HEK293T (cell line): ENCODE results near the gene ANKRD34A.

Source experiments
- CTCF ChIA-PET: fragments of 350-600 bp; formaldehyde crosslinking; extraction: SDS; loops from one replicate; lab custom pipeline; 2021; ENCODE audit warnings: antibody characterized with exemption, inconsistent platforms; lab: Yijun Ruan, JAX
- POLR2A ChIA-PET: fragments of 350-600 bp; formaldehyde crosslinking; extraction: SDS; loops from one replicate; lab custom pipeline; 2020; ENCODE audit warnings: antibody characterized with exemption, inconsistent platforms; lab: Yijun Ruan, JAX
- DNase-seq: peaks from one replicate; pipeline ENCODE4 v3.0.0; 2012; ENCODE audit warnings: mixed read lengths; ENCODE audit errors: extremely low spot score
- ARNT ChIP-seq: fragments of 450-650 bp; IDR thresholded peaks from 2 replicates; pipeline ENCODE4 v1.6.1; 2017; ENCODE audit warnings: mild to moderate bottlenecking
- BHLHE40 ChIP-seq: fragments of 450-650 bp; IDR thresholded peaks from 2 replicates; pipeline ENCODE4 v1.6.1; 2016; ENCODE audit warnings: mild to moderate bottlenecking, moderate library complexity, borderline replicate concordance
- CTBP1 ChIP-seq: fragments of 450-650 bp; IDR thresholded peaks from 2 replicates; pipeline ENCODE4 v1.6.1; 2016; ENCODE audit warnings: borderline replicate concordance
- ELF4 ChIP-seq: fragments of 450-650 bp; IDR thresholded peaks from 2 replicates; pipeline ENCODE4 v1.6.1; 2017; ENCODE audit warnings: antibody characterized with exemption
- FOXA1 ChIP-seq: fragments of 450-650 bp; IDR thresholded peaks from 2 replicates; pipeline ENCODE4 v1.6.1; 2016; ENCODE audit warnings: mild to moderate bottlenecking
- FOXK2 ChIP-seq: fragments of 450-650 bp; IDR thresholded peaks from 2 replicates; pipeline ENCODE4 v1.6.1; 2016; ENCODE audit warnings: mild to moderate bottlenecking
- FOXM1 ChIP-seq: fragments of 450-650 bp; IDR thresholded peaks from 2 replicates; pipeline ENCODE4 v1.6.1; 2017; ENCODE audit warnings: mild to moderate bottlenecking, borderline replicate concordance
- HDGF ChIP-seq: fragments of 450-650 bp; IDR thresholded peaks from 2 replicates; pipeline ENCODE4 v1.6.1; 2017; ENCODE audit warnings: antibody characterized with exemption, borderline replicate concordance
- L3MBTL2 ChIP-seq: fragments of 450-650 bp; conservative IDR thresholded peaks from 2 replicates; pipeline ENCODE4 v1.6.1; 2016; ENCODE audit warnings: mild to moderate bottlenecking
- LEF1 ChIP-seq: fragments of 450-650 bp; IDR thresholded peaks from 2 replicates; pipeline ENCODE4 v1.6.1; 2017; ENCODE audit warnings: mild to moderate bottlenecking, borderline replicate concordance
- NFRKB ChIP-seq: fragments of 450-650 bp; IDR thresholded peaks from 2 replicates; pipeline ENCODE4 v1.6.1; 2016; ENCODE audit warnings: mild to moderate bottlenecking, moderate library complexity
- PKNOX1 ChIP-seq: fragments of 450-650 bp; IDR thresholded peaks from 2 replicates; pipeline ENCODE4 v1.6.1; 2016
- SP1 ChIP-seq: fragments of 450-650 bp; IDR thresholded peaks from 2 replicates; pipeline ENCODE4 v1.6.1; 2017
- SUZ12 ChIP-seq: fragments of 450-650 bp; IDR thresholded peaks from 2 replicates; pipeline ENCODE4 v1.6.1; 2016; ENCODE audit warnings: mild to moderate bottlenecking
- TARDBP ChIP-seq: fragments of 450-650 bp; IDR thresholded peaks from 2 replicates; pipeline ENCODE4 v1.6.1; 2016
- ZNF384 ChIP-seq: fragments of 450-650 bp; IDR thresholded peaks from 2 replicates; pipeline ENCODE4 v1.6.1; 2016

ANKRD34A gene

GRCh38 chr1:145977486-145978470, 13.4 kb upstream of the ANKRD34A start:
- TF ChIP-seq ZNF384 (no peak), L3MBTL2 (no peak), ARNT (no peak), BHLHE40 (no peak)
- peak; percentile 83 for DNase-seq
- POLR2A ChIA-PET: interaction anchor here (0.9 to 8.7 kb wide), 6 partner anchors 13 to 59 kb away, joined by 3 to 115 read pairs (median 14); partner anchors contain the start of genes ANKRD34A, POLR3GL and TXNIP
- CTCF ChIA-PET: interaction anchor here (0.7 to 4.6 kb wide), 16 partner anchors 9 to 86 kb away, joined by 3 to 42 read pairs (median 6); partner anchors contain the start of genes ANKRD34A, HJV and POLR3GL

- POLR2A ChIA-PET: interaction anchor here (0.9 to 8.7 kb wide), 4 partner anchors 13 to 29 kb away, joined by 3 to 115 read pairs (median 36); partner anchors contain the start of genes ANKRD34A, POLR3GL and TXNIP
- TF ChIP-seq NFRKB: no peak
- DNase-seq: no peak
- CTCF ChIA-PET: interaction anchor here (0.7 to 4.6 kb wide), 13 partner anchors 10 to 85 kb away, joined by 3 to 42 read pairs (median 8); partner anchors contain the start of genes ANKRD34A, HJV and POLR3GL
Measured at GRCh38 chr1:145977016-145977415, 12.6 kb upstream of the ANKRD34A start.

GRCh38 chr1:145975216-145975615, 10.8 kb upstream of the ANKRD34A start:
- DNase-seq: no peak
- CTCF ChIA-PET: no interaction called here
- POLR2A ChIA-PET: interaction anchor here (0.6 to 3.0 kb wide), 3 partner anchors 11 to 22 kb away, joined by 3 to 18 read pairs (median 4); partner anchors contain the start of genes ANKRD34A and POLR3GL
- no peak for TF ChIP-seq HDGF
- TF ChIP-seq PKNOX1: no peak
- TF ChIP-seq FOXK2: no peak

- POLR2A ChIA-PET: interaction anchor here (0.6 to 1.2 kb wide), 2 partner anchors 17 to 23 kb away, joined by 3 to 4 read pairs; no protein-coding TSS in a partner anchor
- CTCF ChIA-PET: no interaction called here
- TF ChIP-seq FOXA1: no peak
- no peak for TF ChIP-seq BHLHE40
- no peak for TF ChIP-seq SUZ12
- TF ChIP-seq L3MBTL2: no peak
- no peak for TF ChIP-seq TARDBP
- no peak for TF ChIP-seq FOXM1
- TF ChIP-seq PKNOX1: no peak
- no peak for TF ChIP-seq CTBP1
- no peak for TF ChIP-seq ZNF384
- no peak for TF ChIP-seq ELF4
- no peak for TF ChIP-seq LEF1
- TF ChIP-seq HDGF: no peak
- no peak for TF ChIP-seq NFRKB
- TF ChIP-seq ARNT: no peak
- no peak for TF ChIP-seq SP1
- TF ChIP-seq FOXK2: no peak
- no peak for DNase-seq
Measured at GRCh38 chr1:145974721-145975120, 10.3 kb upstream of the ANKRD34A start.

GRCh38 chr1:145972580-145972979, 8.2 kb upstream of the ANKRD34A start:
- ChIA-PET POLR2A (interaction anchor here (1.6 kb wide), 1 partner anchor 8 kb away, joined by 9 read pairs; the partner anchor contains the start of genes ANKRD34A and POLR3GL), CTCF (no interaction called here)
- TF ChIP-seq BHLHE40: no peak
- no peak for TF ChIP-seq TARDBP
- no peak for TF ChIP-seq CTBP1
- no peak for TF ChIP-seq SP1
- TF ChIP-seq ZNF384: no peak
- no peak for TF ChIP-seq ARNT
- TF ChIP-seq PKNOX1: no peak
- no peak for TF ChIP-seq NFRKB
- TF ChIP-seq FOXM1: no peak
- TF ChIP-seq FOXA1: no peak
- TF ChIP-seq HDGF: no peak
- DNase-seq: no peak

GRCh38 chr1:145967288-145967687, 2.9 kb upstream of the ANKRD34A start:
- no peak for TF ChIP-seq SUZ12
- no peak for TF ChIP-seq FOXM1
- no peak for TF ChIP-seq L3MBTL2
- no peak for TF ChIP-seq ELF4
- no peak for DNase-seq
- POLR2A ChIA-PET: interaction anchor here (1.1 kb wide), 2 partner anchors 76 to 109 kb away, joined by 4 read pairs; partner anchors contain the start of gene PIAS3
- CTCF ChIA-PET: no interaction called here
